Measurements from ENCODE around the gene CFAP46. TPM values are rescaled to one million over a fixed set of nuclear protein-coding genes. Genes with fewer than 3 reads are reported as not detected.

The CFAP46 gene
- total and polyA plus RNA-seq, 2 of the 4 experiments (the other 2 are of a cell fraction), result 1.3 to 1.8 TPM

DNA sequence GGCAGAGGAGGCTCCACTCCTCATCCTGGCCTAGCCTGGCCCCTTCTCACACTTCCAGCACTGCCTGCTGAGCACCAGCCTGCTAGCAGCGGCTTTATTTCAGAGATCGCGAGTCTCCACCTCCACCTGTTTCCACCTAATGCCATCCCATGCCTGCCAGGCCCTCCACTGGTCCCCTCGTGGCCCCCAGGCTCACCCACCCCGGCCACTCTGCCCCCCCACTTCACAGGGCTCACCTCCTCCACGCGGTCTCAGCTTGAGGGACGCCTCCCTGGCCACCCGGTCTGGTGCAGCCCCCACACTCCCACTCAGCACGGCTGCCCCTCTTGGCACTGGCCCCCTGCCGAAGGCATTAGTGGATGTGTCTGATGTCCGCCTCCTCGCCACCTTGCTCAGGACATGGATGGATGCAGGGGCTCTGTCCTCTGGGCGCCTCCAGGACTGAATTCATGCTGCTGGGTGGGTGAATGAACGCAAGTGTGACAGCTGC is 152.7 kb downstream of the CFAP46 start:
- H2AK5ac ChIP-seq (ENCODE audit: low read depth, low read length), result no peak overlapping the region
- in situ Hi-C loops (cut with MboI; ENCODE audit: low sequenced_read_pairs) (no loop called here), intact Hi-C loops (cut with micrococcal nuclease) (no loop called here), dilution Hi-C loops (cut with HindIII; ENCODE audit: low sequenced_read_pairs, unreplicated experiment) (no loop called here)
- H2BK120ac ChIP-seq (ENCODE audit: low read depth, low read length), result no peak overlapping the region
- no peak overlapping the region for H3K18ac ChIP-seq (ENCODE audit: low read depth, low read length)
- H3K4me3 ChIP-seq (ENCODE audit: insufficient read depth, low read depth, low read length), result no peak overlapping the region
- H2BK15ac ChIP-seq (ENCODE audit: low read depth, low read length), result no peak overlapping the region
- ChIA-PET CTCF (interaction anchor here (1.4 kb wide), 1 partner anchor 135 kb away, joined by 3 read pairs; no protein-coding TSS in a partner anchor), POLR2A (ENCODE audit: unreplicated experiment) (no interaction called here)
- H4K91ac ChIP-seq (ENCODE audit: insufficient read depth, low read depth, low read length), result no peak overlapping the region
- H3K4me2 ChIP-seq (ENCODE audit: low read depth, low read length), result no peak overlapping the region
- H3K23ac ChIP-seq (ENCODE audit: low read depth, low read length), result no peak overlapping the region
- H4K8ac ChIP-seq (ENCODE audit: low read depth in 2 of 2, low read length in 2 of 2), result no peak overlapping the region
- TF ChIP-seq CHD1 (IDR thresholded peaks at IDR 0.05; ENCODE audit: low read depth, low read length), result no peak
- no peak for TF ChIP-seq RAD21 (IDR thresholded peaks at IDR 0.05; ENCODE audit: low read length)
- TF ChIP-seq, protein P1, sequence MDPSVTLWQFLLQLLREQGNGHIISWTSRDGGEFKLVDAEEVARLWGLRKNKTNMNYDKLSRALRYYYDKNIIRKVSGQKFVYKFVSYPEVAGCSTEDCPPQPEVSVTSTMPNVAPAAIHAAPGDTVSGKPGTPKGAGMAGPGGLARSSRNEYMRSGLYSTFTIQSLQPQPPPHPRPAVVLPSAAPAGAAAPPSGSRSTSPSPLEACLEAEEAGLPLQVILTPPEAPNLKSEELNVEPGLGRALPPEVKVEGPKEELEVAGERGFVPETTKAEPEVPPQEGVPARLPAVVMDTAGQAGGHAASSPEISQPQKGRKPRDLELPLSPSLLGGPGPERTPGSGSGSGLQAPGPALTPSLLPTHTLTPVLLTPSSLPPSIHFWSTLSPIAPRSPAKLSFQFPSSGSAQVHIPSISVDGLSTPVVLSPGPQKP (IDR thresholded peaks at IDR 0.05; ENCODE audit: borderline replicate concordance, low read depth, low read length), result no peak
- no peak for TF ChIP-seq CEBPB (IDR thresholded peaks at IDR 0.05; ENCODE audit: low read depth, low read length)
- TF ChIP-seq RFX5 (IDR thresholded peaks at IDR 0.05; ENCODE audit: low read depth, low read length), result no peak
- no peak for TF ChIP-seq SMC3 (IDR thresholded peaks at IDR 0.05; ENCODE audit: low read depth, low read length)
- TF ChIP-seq MAFK (IDR thresholded peaks at IDR 0.05; ENCODE audit: low read depth, low read length), result no peak
- no peak for TF ChIP-seq BHLHE40 (IDR thresholded peaks at IDR 0.05; ENCODE audit: low read depth, low read length)
- TF ChIP-seq, protein P2, sequence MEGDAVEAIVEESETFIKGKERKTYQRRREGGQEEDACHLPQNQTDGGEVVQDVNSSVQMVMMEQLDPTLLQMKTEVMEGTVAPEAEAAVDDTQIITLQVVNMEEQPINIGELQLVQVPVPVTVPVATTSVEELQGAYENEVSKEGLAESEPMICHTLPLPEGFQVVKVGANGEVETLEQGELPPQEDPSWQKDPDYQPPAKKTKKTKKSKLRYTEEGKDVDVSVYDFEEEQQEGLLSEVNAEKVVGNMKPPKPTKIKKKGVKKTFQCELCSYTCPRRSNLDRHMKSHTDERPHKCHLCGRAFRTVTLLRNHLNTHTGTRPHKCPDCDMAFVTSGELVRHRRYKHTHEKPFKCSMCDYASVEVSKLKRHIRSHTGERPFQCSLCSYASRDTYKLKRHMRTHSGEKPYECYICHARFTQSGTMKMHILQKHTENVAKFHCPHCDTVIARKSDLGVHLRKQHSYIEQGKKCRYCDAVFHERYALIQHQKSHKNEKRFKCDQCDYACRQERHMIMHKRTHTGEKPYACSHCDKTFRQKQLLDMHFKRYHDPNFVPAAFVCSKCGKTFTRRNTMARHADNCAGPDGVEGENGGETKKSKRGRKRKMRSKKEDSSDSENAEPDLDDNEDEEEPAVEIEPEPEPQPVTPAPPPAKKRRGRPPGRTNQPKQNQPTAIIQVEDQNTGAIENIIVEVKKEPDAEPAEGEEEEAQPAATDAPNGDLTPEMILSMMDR (conservative IDR thresholded peaks at IDR 0.05; ENCODE audit: low read depth, low read length), result no peak
- TF ChIP-seq RCOR1 (IDR thresholded peaks at IDR 0.05; ENCODE audit: insufficient replicate concordance, low read length), result no peak
- no peaks in the 10 kb centered on the region for H4K20me1 ChIP-seq (ENCODE audit: insufficient read depth, low read length)
- H3K9ac ChIP-seq (ENCODE audit: low read depth, low read length), result no peak overlapping the region
- H4K5ac ChIP-seq (ENCODE audit: low read depth, low read length), result no peak overlapping the region
- no peaks in the 10 kb centered on the region for H3K79me1 ChIP-seq (ENCODE audit: low read depth in 1 of 2, low read length in 2 of 2)
- no peaks in the 10 kb centered on the region for H3K9me1 ChIP-seq (ENCODE audit: insufficient read depth, low read length)
- H3K4me1 ChIP-seq (ENCODE audit: control insufficient read depth, insufficient read depth, low read length), result no peaks in the 10 kb centered on the region
- no peak overlapping the region for H2BK20ac ChIP-seq (ENCODE audit: low read depth, low read length)
- no peaks in the 10 kb centered on the region for H3K36me3 ChIP-seq (ENCODE audit: control insufficient read depth, insufficient read depth, low read length)
- H2AK9ac ChIP-seq (replicated peaks; ENCODE audit: low read depth, low read length, poor library complexity), result no peak overlapping the region
- H3K56ac ChIP-seq (ENCODE audit: extremely low read depth, insufficient read depth, low read length), result no peak overlapping the region
- ATAC-seq (ENCODE audit: low read depth), result no peak
- H2BK5ac ChIP-seq (ENCODE audit: low read depth, low read length, poor library complexity, severe bottlenecking), result no peak overlapping the region
- no peak for DNase-seq
- H3K4ac ChIP-seq (ENCODE audit: low read depth, low read length), result no peak overlapping the region
- H3K27me3 ChIP-seq (ENCODE audit: control insufficient read depth, insufficient read depth, low read length), result peaks cover 57% of the 10 kb centered on the region
- 68% methylated on average over 4 of the region's 15 CpGs; no CpG with 5 or more reads in 1 of the 2 experiments for WGBS, 2 experiments (ENCODE audit: extremely low coverage in 2 of 2, insufficient read length in 1 of 2)
- no peak overlapping the region for H3K27ac ChIP-seq (ENCODE audit: insufficient read depth, low read length)
- no peak overlapping the region for H3K14ac ChIP-seq (replicated peaks; ENCODE audit: low read depth, low read length)
- no peaks in the 10 kb centered on the region; the same call in 1 of the 2 replicates for H3K9me3 ChIP-seq (ENCODE audit: control insufficient read depth, insufficient read depth, low read length)
- H2AFZ ChIP-seq (replicated peaks; ENCODE audit: low read length, poor library complexity), result no peak overlapping the region
- no TSS peak for BruUV-seq (replicated peaks)
